Parietal lobe (tissue), 1 donor: ENCODE data around the gene PHOX2A. TPM values are rescaled to one million over a fixed set of nuclear protein-coding genes. Genes with fewer than 3 reads are reported as not detected.

Source experiments
- total RNA-seq: library from RNA; depleted of rRNA; stranded (reverse); fragments of >200 nt; gene quantifications from one replicate; pipeline ENCODE4 v1.2.3, GENCODE V29; 2014

PHOX2A gene
- total RNA-seq = not detected

GRCh38 chr11:72244060-72244360, at the start of gene PHOX2A:
Gene PHOX2A, minus strand, starts transcription at chr11:72244176. Its CDS starts 172 bp downstream, at chr11:72244004.

GRCh38 chr11:72224564-72225410, 19.2 kb downstream of the PHOX2A start, which contains the start of gene INPPL1:
Gene INPPL1, plus strand, starts transcription at chr11:72224767. Its CDS starts 218 bp downstream, at chr11:72224985.

DNA sequence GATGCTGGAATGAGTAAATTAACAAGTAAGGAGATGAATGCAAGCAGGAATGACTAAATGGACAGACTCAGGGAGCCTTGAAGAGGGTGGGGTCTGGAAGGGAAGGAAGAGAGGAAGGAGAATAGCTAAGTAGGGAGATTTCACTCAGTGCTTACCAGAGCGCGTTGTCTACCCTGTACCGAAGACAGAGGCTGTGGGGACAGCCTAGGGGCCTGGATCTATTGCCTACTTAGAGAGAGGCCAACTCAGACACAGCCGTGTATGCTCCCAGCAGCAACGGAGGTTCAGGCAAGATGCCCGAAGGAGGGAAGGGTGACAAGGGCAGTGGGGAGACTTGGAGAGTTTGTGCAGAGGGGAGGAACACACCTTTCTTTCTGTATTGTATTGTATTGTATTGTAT, 27.3 kb downstream of the PHOX2A start, which contains the start of gene FOLR2:
Gene FOLR2 (plus strand): TSS at position 157 of the 400 bp plus-strand sequence. CDS start 1,791 bp downstream, outside the sequence.

GRCh38 chr11:72191961-72192381, 52.0 kb downstream of the PHOX2A start, which contains the start of gene FOLR1:
Gene FOLR1, plus strand, starts transcription at chr11:72192140. Its CDS starts 34 bp downstream, at chr11:72192174.

Other genes starting within 250 kb of the PHOX2A start
- 7.8 TPM for gene IL18BP, start 245.3 kb downstream of the PHOX2A start, total RNA-seq
- 284 TPM for gene NUMA1, start 163.6 kb downstream of the PHOX2A start, total RNA-seq
- 8.8 TPM for gene LRRC51, start 163.3 kb downstream of the PHOX2A start, total RNA-seq
- gene LAMTOR1, start 140.9 kb downstream of the PHOX2A start, total RNA-seq = 50.1 TPM
- not detected for gene TOMT, start 138.3 kb downstream of the PHOX2A start, total RNA-seq
- gene ANAPC15, start 131.5 kb downstream of the PHOX2A start, total RNA-seq = 16.3 TPM
- gene FOLR3, start 108.5 kb downstream of the PHOX2A start, total RNA-seq = not detected
- not detected for gene FOLR1, start 52.0 kb downstream of the PHOX2A start, total RNA-seq
- gene FOLR2, start 27.4 kb downstream of the PHOX2A start, total RNA-seq = 4.1 TPM
- gene INPPL1, start 19.4 kb downstream of the PHOX2A start, total RNA-seq = 18.8 TPM
- 62.6 TPM for gene CLPB, start 190.4 kb upstream of the PHOX2A start, total RNA-seq